ENCODE data around the gene CBY2.
A peak's percentile ranks its signal among the peaks of the same experiment; 100 is the strongest.

Gene CBY2

DNA sequence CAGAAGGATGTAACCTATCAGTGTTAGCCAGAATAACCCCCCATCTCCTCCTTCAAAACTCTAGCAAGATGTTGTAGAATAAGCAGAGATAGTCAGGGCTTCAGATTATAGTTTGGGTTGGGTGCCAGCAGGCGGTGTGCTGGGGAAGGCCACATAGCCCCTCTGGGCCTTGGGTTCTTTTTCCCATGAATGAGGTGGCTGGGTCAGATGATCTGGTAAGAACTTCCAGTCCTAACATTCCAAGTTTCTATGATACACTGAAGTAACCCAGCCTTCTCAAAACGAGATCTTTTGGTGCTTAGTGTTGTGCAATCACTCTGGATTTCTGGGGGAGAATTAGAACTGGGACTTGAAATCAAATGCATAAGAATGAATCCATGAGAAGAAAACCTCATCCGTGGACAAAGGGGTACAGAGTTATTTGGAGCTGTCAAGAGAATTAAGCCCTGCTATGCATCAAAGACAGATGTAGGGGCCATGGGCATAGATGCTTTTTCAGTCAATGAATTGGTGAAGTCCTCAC, 810 bp downstream of the CBY2 start:
- no peak for DNase-seq (ENCODE audit: low read depth)

DNA sequence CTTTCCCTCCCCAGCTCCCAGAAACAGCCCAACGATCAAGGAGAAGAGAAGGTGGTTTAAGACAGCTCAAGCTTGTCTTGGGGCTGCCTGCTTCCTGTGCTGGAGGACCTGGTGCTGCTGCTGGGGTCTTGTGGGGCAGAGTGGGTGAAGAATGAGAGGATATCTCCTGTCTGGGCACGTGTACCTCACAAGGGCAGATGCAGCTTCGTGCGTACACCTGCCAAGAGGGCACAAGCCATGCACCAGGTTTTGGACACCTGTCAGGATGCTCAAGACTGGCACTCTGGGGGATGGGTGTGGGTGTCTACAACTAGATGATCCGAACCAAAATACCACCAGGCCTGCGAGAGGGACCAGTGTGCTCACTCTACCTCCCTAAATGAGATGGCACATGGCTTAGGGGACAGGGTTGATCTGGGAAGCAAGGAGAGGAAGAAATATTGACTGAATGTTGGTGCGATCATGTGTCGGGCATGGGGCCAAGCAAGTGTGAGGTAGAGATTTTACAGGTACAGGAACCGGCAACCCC, 2.2 kb downstream of the CBY2 start:
- DNase-seq (ENCODE audit: low read depth), result no peak

DNA sequence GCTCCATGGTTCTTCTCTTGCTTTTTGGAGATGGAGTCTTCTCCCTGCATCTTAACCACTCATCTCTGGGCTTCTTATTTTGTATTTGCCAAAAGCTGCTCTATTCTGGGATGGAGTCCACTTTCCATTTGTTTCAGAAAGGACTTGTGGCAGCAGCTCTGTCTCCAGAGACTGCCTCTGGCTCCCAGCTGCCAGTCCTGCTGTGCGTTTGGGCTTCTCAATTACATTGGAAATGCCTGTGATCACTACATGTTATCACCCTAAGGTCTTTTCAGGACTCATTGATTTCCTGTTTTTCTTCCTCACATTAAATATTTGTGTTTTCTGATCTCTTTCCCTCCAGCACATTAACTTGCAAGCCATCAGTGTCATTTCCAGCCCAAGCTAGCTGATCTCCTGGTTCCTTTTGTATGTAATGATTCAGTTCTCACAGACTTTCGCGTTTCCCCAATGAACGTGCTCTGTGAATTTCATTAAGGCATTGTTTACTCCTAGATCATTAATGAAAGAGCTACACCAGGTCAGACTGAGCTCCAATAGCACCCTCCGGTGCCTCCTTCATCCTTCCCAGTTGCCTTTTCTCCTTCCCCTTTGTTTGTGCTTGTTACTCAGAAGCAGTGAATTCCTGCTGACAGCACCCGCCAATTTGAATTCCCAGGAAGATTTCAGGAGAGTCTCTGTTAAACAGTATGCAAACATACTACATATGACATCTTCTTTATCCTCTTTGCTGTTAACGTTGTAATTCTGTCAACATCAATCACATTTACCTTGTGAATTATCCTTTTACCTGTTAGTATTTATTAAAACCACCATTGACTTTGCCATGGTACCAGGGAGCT, 3.0 kb downstream of the CBY2 start:
- DNase-seq (ENCODE audit: low read depth), result no peak

DNA sequence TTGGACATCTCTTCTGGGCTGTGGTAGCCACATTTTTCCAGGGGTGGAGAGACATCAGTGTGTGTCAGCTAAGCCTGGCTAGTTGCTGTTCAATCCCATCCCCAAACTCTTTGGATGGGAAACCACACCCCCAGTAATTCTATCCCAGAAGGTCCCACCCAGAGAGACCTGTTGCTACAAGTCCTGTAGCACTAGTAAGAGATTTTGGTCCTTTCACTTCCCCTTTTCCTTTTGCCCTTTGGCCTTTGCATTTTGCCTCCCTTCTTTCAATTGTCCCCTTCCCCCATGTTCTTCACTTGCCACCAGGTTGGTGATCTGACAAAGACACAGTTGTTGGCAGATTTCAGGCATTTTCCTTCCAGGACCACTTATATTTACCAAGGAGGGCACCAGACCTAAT, 3.8 kb downstream of the CBY2 start:
- no peak for DNase-seq (ENCODE audit: low read depth)

DNA sequence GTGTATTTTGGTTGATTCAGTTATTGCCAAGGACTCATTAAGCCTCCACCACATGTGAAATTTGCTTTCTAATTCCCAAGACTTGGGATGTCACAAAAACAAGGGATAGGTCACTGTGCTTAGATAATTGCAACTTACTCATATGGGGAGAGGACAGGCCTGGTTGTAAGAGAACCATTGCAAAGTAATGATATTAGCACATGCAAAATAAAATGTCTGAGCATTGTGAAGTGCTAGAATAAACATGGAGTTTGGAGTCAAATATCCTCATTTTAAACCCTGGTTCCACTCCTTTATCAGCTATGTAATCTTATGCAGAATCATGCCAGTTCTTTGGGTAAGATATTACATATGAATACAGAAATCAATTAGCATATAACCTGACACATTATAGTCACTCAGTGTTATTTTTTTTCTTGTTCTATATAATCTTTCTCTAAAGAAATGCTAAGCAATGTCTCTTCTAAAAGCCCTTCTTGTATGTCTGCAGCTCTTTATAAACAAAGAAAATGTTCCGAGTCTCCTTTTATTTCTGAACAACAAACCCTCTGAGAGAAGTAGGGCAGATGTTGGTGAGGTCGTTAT, 5.5 kb downstream of the CBY2 start:
- DNase-seq (ENCODE audit: low read depth), result no peak

DNA sequence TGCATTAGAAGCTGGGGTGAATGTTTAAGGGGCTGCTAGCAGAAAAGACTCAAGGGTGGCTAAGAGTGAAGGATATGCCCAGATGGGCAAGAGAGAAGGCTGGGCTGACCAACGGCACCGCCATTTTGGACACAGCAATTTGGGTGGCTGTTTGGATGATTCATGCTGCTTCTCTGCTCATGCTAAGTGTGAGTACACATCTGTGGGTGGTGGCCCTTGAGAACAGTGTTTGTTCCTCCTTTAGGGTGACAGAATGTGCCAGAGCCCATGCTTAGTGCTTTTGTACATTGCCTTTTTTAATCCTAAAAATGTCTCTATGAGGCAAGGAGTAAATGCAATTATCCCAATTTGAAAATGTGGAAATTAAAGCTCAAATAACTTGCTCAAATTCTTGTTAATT, 9.8 kb downstream of the CBY2 start:
- DNase-seq (ENCODE audit: low read depth), result no peak

DNA sequence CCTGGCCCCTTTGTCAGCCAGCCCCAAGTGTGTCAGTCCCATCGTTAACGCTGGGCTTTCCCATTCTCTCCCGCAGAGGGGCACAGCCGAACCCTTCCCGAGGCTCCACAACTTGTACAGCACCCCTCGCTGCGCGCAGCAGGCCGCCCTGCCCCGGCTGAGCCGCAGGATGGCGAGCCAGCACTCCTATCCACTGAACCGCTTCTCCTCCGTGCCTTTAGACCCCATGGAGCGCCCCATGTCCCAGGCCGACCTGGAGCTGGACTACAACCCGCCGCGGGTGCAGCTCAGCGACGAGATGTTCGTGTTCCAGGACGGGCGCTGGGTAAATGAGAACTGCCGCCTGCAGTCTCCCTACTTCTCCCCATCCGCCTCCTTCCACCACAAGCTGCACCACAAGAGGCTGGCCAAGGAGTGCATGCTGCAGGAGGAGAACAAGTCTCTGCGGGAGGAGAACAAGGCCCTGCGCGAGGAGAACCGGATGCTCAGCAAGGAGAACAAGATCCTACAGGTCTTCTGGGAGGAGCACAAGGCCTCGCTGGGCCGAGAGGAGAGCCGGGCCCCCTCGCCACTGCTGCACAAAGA, 11.1 kb downstream of the CBY2 start:
- no peak for DNase-seq (ENCODE audit: low read depth)

DNA sequence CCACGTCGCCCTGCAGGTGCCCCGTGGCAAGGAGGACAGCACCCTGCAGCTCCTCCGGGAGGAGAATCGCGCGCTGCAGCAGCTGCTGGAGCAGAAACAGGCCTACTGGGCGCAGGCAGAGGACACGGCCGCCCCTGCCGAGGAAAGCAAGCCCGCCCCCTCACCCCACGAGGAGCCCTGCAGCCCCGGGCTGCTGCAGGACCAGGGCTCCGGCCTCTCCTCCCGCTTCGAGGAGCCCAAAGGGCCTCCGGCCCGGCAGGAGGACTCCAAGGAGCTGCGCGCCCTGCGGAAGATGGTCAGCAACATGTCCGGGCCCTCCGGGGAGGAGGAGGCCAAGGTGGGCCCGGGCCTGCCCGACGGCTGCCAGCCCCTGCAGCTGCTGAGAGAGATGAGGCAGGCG, 11.6 kb downstream of the CBY2 start:
- no peak for DNase-seq (ENCODE audit: low read depth)

DNA sequence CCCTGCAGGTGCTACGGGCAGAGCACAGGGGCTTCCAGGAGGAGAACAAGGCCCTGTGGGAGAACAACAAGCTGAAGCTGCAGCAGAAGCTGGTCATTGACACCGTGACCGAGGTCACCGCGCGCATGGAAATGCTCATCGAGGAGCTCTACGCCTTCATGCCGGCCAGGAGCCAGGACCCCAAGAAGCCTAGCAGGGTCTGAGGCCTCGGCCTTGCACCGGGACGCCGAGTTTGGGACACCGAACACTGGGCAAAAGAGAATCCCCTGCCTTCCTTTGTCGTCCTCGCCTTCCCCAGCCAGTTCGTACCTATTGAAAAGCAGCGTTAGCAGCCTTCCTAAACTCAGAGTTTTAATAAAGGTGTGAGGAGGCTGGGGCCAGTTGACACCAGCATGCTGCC, 12.1 kb downstream of the CBY2 start:
- no peak for DNase-seq (ENCODE audit: low read depth)

DNA sequence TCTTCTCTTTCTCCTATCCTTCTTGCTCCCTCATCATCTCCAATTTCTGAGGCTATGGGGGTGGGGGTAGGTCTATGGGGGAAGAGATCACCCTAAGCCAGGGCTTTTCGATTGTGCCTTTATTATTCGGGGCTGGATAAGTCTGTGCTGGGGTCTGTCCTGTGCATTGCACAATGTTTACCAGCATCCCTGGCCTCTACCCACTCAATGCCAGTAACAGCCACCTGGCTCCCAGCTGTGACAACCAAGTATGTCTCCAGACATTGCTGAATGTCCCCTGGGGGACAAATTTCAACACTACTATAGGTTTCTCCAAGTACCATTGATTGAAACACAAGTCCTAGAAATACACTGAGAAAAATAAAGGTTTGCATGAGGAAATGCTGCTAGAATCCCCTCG, 13.2 kb downstream of the CBY2 start:
- no peak for DNase-seq (ENCODE audit: low read depth)

DNA sequence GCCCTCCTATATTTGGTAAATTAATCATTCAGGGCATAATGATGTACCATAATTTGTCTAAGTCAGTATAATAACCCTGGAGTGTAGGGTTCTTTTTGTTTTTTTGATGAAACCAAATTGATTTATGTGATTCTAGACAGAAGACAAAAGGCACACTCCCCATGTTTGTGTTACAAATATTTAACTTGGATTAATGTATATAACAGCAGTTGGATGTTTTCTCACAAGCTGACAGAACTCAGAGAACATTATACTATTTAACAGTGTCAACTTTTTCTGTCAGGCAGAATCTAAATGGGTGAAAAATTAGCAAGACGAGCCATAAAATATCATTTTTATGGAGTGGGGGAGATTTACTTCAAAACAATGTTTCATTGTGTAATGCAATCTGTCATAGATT, 15.2 kb downstream of the CBY2 start:
- DNase-seq (ENCODE audit: low read depth), result no peak

DNA sequence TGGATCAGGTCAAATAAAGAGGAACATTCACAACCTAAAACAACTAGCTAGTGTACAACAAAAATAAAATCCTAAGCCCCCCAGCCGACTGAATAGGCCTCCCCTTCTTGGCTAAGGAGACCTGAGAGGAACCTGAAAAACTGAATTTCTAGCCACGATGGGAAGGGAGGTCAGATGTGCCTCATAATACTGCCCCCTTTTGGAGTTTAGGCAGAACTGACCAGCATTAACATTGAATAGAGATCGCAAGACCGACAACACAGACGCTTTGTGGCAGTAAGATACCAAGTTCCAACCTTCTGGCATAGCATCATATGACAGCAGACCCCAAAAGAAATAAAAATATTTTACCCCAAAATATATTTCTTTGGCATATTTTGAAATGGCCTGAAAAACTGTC, 15.9 kb downstream of the CBY2 start:
- DNase-seq (ENCODE audit: low read depth), result no peak

DNA sequence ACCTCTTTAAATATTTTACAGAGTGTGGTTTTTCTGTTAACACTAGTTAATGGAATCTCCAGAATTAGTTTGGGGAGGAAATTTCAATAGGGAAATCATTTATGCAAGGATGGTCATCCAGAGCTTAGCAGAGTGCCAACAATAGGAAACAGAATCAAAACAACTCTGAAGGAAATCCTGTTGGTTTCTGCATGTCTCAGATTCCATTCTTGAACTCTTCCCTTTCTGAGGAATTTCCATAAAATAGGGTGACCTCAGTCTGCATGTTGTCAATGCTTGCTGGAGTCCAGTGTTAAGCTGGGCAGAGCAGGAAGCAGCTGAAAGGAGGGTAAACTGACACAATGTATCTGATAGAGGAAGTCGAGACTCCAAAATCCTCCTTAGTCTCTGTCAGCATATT, 16.9 kb downstream of the CBY2 start:
- DNase-seq (ENCODE audit: low read depth), result no peak

DNA sequence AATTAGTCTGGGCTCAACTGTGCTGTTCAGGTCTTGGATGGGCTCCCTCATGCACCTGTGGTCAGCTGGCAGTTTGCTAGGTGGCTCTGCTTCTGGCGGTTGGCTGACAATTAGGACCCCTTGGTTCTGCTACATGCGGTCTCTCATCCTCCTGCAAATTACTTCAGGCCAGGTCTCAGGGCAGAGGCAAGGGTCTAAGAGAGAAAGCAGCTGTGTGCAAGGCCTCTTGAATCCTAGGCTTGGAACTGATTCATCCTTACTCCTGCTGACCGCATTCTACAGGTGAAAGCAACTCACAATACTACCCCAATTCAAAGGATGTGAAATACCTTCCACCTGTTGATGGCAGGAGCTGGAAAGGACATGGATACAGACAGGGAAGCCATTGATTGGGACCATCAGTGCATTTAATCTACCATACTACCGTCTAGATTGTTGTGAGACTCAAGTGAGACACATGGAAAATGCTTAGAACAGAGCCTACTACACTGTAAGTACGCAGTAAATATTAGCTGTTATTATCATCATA, 19.1 kb downstream of the CBY2 start:
- no peak for DNase-seq (ENCODE audit: low read depth)

DNA sequence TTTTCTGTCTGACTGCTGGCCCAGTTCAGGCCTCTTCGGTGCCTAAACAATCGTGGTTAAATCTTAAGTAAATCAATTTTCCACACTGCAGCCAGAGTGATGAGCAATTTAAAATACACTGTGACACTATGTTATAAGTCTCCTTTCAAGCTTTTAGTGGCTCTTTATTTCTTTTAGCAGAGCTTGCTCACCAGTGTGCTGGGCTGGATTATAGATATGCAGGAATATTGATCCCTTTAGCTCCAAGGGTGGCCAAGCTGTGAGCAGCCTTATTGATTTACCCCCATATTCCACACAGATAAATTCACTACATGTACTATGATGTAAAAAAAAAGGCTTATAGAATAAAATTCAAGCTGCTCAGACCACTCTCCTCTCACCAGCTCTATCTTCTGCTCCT, 21.7 kb downstream of the CBY2 start:
- no peak for DNase-seq (ENCODE audit: low read depth)

DNA sequence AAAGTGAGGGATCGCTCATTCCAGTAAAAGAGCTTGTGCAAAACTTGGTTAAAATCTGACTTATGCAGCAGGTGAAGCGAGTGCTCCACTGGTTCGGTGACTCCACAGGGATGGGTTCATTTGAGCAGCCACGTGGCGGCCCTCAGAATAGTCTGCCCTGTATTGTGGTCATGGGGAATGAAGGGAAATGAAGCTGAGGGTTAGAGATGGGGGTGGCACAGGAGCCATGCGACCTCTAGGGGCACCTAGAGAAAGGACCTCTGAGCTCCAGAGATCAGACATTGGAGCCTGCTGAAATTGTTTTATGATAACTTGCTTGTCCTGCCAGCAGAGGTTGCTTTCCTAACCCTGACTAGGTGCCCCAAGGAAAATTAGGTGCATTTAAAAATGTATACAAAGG, 26.6 kb downstream of the CBY2 start:
- DNase-seq (ENCODE audit: low read depth), result no peak

DNA sequence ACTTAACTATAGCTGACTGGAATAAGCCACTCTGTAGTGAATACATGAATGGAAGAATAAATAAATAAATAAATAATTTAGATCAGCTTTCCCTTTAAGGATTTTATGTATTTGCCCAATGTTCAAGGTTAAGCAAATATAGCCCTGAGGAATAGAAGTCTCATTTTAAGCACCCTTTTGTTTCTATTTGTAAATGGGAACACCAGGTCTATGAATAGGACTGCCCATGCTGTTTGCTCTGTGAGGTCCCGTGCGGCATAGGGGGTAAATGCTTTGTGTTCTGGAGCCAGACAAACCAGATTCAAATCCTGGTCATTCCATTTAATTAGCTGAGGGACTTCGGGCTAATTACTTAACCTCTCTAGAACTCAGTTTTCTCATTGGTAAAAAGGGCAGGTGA, 29.3 kb downstream of the CBY2 start:
- DNase-seq (ENCODE audit: low read depth), result no peak

DNA sequence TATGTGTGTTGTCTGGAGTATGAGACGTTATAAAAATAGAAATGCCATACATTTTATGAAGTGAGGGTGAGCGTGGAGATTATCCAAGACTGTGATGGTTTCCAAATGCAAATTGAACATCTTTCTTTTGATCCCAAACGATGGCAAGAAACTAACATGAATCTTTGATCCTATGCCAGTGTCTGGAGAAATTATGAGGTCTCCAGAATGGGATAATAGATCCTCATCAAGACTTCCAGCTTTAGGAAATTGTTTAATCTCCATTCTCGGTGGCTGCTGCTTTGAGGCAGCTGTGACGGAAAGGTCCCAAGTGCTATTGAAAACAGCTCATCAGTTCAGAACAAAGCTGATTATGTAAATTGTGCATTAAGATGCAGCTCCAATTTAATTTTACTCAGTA, 30.8 kb downstream of the CBY2 start:
- DNase-seq (ENCODE audit: low read depth), result no peak

DNA sequence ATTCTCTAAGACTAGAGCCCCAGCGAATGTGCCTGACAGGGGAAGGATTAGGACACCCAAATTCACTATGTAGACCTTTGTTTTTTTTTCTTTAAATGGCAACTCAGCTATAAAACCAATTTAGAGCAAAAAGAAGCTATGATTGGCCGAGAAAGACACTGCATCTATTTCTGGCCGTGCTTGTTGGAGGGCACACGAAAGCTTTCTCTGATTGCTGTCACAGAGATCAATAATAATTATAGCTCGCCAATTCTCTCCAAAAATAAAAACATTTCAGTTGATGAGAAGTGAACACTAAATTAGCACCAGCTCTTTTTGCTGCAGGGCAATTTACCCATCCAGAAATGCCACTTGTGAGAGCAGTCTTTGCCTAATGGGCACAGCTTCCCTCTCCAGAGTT, 31.2 kb downstream of the CBY2 start:
- no peak for DNase-seq (ENCODE audit: low read depth)

DNA sequence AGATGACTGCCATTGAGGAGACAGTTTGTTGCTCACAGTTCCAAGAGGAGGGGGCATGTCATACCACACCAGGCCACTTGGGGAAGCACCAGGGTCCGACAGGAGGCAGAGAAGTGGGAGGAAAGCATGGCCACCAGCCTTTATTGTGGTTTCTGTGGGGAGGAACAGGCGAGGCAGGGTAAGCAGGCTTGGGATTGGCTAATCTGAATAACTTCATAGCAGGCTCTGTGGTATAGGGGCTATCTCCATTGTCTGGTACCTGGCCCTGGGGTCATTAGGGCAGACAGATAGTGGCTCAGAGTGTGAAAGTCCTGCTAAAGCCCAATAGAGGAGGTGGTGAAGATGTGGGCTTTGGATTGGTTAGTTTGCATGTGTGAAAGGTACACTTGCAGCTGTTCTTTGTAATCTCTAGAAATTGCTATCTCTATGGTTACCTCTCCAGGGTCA, 35.5 kb downstream of the CBY2 start:
- DNase-seq (ENCODE audit: low read depth), result peak; percentile 17

DNA sequence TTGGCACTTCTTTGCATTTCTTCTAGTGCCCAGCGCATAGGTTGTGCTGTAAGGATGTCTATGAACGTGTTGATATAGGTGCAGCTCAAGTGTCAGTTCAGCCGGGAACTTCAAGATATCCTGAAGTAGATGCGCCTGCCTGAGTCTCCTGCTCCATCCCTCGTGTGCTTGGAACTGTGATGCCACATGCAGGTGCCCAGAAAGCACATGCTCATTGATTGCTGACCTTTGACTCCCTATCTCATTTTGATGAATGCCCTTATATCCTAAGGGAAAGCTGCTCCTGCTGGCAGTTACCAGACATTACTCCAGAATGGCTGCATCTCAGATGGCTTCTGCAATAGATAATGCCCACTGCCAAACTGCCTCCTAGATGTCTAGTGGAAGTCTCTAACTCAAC, 40.9 kb downstream of the CBY2 start:
- DNase-seq (ENCODE audit: low read depth), result no peak

DNA sequence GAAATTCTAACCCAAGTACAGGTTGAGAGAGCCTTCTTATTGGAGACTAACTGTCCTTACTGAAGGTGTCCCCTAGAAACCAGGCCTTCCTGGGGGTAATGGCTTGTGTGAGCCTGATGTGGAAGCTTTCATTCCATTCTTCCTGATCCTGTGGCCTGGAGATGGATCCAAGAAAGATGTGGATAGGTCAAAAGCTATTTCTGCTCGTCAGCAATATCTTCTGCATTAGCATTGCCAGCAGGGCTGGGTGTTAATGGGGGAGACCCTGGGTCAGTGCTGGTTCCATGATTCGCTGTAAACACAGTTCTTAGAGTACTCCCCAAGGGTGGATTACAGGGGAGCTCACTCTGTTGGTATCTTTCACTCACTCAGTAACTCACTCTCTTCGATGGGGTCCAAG, 42.9 kb downstream of the CBY2 start:
- no peak for DNase-seq (ENCODE audit: low read depth)

DNA sequence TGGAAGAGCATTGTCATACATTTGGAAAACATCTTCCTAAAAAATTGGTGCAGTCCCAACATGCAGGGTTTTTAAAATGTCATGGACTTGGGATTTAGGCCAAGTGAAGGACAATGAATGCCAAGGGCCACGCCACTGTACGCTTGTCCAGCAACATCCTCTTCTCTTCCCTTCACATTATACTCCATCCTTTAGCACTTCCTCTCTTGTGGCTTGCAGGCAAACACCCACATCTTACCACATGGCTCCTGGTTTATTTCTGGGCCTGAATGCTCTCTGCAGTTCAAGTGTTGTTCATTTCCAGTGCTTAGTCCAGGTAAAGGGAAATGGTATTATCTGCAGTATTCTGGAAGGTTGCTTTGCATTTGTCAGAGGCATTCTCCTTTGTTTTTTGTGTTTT, 45.0 kb downstream of the CBY2 start:
- DNase-seq (ENCODE audit: low read depth), result no peak
